ENCODE measurements around the gene B3GAT2. TPM values are rescaled to one million over a fixed set of nuclear protein-coding genes. Genes with fewer than 3 reads are reported as not detected.

Gene B3GAT2
- polyA plus RNA-seq, 2 of the 4 experiments (the other 2 are of a cell fraction), result 0.05 to 0.10 TPM

GRCh38 chr6:70933853-70934252 lies 23.0 kb downstream of the B3GAT2 start:
- WGBS (ENCODE audit: missing lambda C conversion rate), result 29% methylated on average over 3 of the region's 3 CpGs
- Histone ChIP-seq H3K9me3 (no peaks in the 10 kb centered on the region), H3K27ac (no peak overlapping the region), H3K4me2 (no peak overlapping the region), H3K4me3 (no peak overlapping the region), H3K4me1 (no peaks in the 10 kb centered on the region)
- no peak for DNase-seq (ENCODE audit: low read depth in 1 of 2, low spot score in 1 of 2)
- TF ChIP-seq ZC3H11A (IDR thresholded peaks at IDR 0.05), result no peak
- TF ChIP-seq FOXS1 (CRISPR knock-in tag; IDR thresholded peaks at IDR 0.05), result no peak
- TF ChIP-seq RFX5 (IDR thresholded peaks at IDR 0.05), result no peak
- TF ChIP-seq GATA3 (IDR thresholded peaks at IDR 0.05; ENCODE audit: borderline replicate concordance), result no peak
- TF ChIP-seq BCL3 (IDR thresholded peaks at IDR 0.05), result no peak
- TF ChIP-seq RNF2 (IDR thresholded peaks at IDR 0.05; ENCODE audit: borderline replicate concordance, low read depth), result no peak
- TF ChIP-seq CBX2 (IDR thresholded peaks at IDR 0.05; ENCODE audit: borderline replicate concordance, low read depth), result no peak
- no peak for TF ChIP-seq BHLHE40 (IDR thresholded peaks at IDR 0.05; ENCODE audit: low read depth, low read length)
- no peak for TF ChIP-seq RARB (CRISPR knock-in tag; IDR thresholded peaks at IDR 0.05)
- TF ChIP-seq POLR2A (IDR thresholded peaks at IDR 0.05; ENCODE audit: low read length), result no peak
- no peak for TF ChIP-seq TFCP2L1 (CRISPR knock-in tag; IDR thresholded peaks at IDR 0.05)
- TF ChIP-seq HES2 (IDR thresholded peaks at IDR 0.05), result no peak
- ChIA-PET POLR2A (no interaction called here), CTCF (interaction anchor here (1.0 kb wide), 1 partner anchor 9 kb away, joined by 4 read pairs; no protein-coding TSS in a partner anchor)
- no peak for FAIRE-seq
- ATAC-seq, result no peak

GRCh38 chr6:70905742-70906141 lies 51.1 kb downstream of the B3GAT2 start:
- no peak overlapping the region for H3K4me3 ChIP-seq
- 91% methylated on average over 1 of the region's 1 CpG for WGBS (ENCODE audit: missing lambda C conversion rate)
- ChIA-PET CTCF (interaction anchor here (1.2 to 1.7 kb wide), 2 partner anchors 20 to 21 kb away, joined by 3 to 5 read pairs; no protein-coding TSS in a partner anchor), POLR2A (no interaction called here)
- H3K9me3 ChIP-seq, result no peaks in the 10 kb centered on the region
- DNase-seq (ENCODE audit: low read depth in 1 of 2, low spot score in 1 of 2) (no peak), ATAC-seq (no peak), FAIRE-seq (no peak)
- H3K4me1 ChIP-seq, result no peaks in the 10 kb centered on the region
- no peak overlapping the region for H3K27ac ChIP-seq
- TF ChIP-seq RCOR1 (IDR thresholded peaks at IDR 0.05; ENCODE audit: low read depth, low read length), result no peak
- no peak for TF ChIP-seq JUN (IDR thresholded peaks at IDR 0.05)
- no peak for TF ChIP-seq KDM1A (IDR thresholded peaks at IDR 0.05; ENCODE audit: low read depth)
- no peak for TF ChIP-seq MAX (IDR thresholded peaks at IDR 0.05)
- no peak for TF ChIP-seq CBX2 (IDR thresholded peaks at IDR 0.05; ENCODE audit: borderline replicate concordance, low read depth)
- TF ChIP-seq REST (IDR thresholded peaks at IDR 0.05), result no peak
- no peak for TF ChIP-seq TP53 (CRISPR knock-in tag; IDR thresholded peaks at IDR 0.05)
- TF ChIP-seq FOSB (CRISPR knock-in tag; IDR thresholded peaks at IDR 0.05), result no peak
- TF ChIP-seq RARB (CRISPR knock-in tag; IDR thresholded peaks at IDR 0.05), result no peak
- no peak overlapping the region for H3K4me2 ChIP-seq
